Right atrium auricular region (tissue), 2 donors: ENCODE measurements around the gene MYO18B. TPM values are rescaled to one million over a fixed set of nuclear protein-coding genes. Genes with fewer than 3 reads are reported as not detected.

ENCODE experiments used
- DNase-seq: peaks from one replicate; pipeline ENCODE4 v3.0.0-alpha.2; 2019; ENCODE audit warnings: low spot score
- H3K27ac ChIP-seq, 2 donors: fragments of 200-600 bp; sonication (generic); 1 replicate in 1 of 2; 2 replicates in 1 of 2; pipeline ENCODE4 v1.5.1; 2016 to 2019
- H3K27me3 ChIP-seq, 2 donors: fragments of 200-600 bp; sonication (generic); one replicate each; pipeline versions ENCODE4 v1.5.1 to v1.6.0; 2017 to 2019
- H3K36me3 ChIP-seq: fragments of 200-600 bp; sonication (generic); one replicate; pipeline ENCODE4 v1.5.1; 2016
- H3K4me1 ChIP-seq, 2 donors: fragments of 200-600 bp; sonication (generic); one replicate each; pipeline versions ENCODE4 v1.5.1 to v1.6.0; 2017 to 2019
- H3K4me3 ChIP-seq, 2 donors: fragments of 200-600 bp; sonication (generic); 1 replicate in 1 of 2; 2 replicates in 1 of 2; pipeline ENCODE4 v1.5.1; 2017 to 2019; ENCODE audit warnings: mild to moderate bottlenecking in 1 of 2, moderate library complexity in 1 of 2
- H3K9me3 ChIP-seq, 2 donors: fragments of 200-600 bp; sonication (generic); one replicate each; pipeline ENCODE4 v1.5.1; 2019
- CTCF ChIP-seq, 2 donors: fragments of 200-600 bp; sonication (generic); IDR thresholded peaks; one replicate each; pipeline ENCODE4 v1.5.1; 2019; ENCODE audit warnings: antibody characterized with exemption in 2 of 2
- total RNA-seq, 2 donors: library from RNA; depleted of rRNA; stranded (reverse); fragments of >200 nt; gene quantifications; one replicate each; pipeline ENCODE4 v1.1.0, GENCODE V29; 2016

Gene MYO18B
- total RNA-seq, 2 donors from 2014 or later, result 119 to 247 TPM

- H3K27ac ChIP-seq, result no peak overlapping the region
- H3K36me3 ChIP-seq, result peaks cover 56% of the 10 kb centered on the region
- DNase-seq, result no peak
- no peaks in the 10 kb centered on the region for H3K4me1 ChIP-seq
- no peaks in the 10 kb centered on the region for H3K9me3 ChIP-seq
- no peak overlapping the region for H3K4me3 ChIP-seq
- no peaks in the 10 kb centered on the region for H3K27me3 ChIP-seq
- TF ChIP-seq CTCF (IDR thresholded peaks at IDR 0.05), result no peak
Observed at GRCh38 chr22:25815561-25815960, 73.6 kb downstream of the MYO18B start.

GRCh38 chr22:25816522-25817059 lies 74.6 kb downstream of the MYO18B start:
- no peak for TF ChIP-seq CTCF (IDR thresholded peaks at IDR 0.05)
- Histone ChIP-seq H3K36me3 (peaks cover 62% of the 10 kb centered on the region), H3K9me3 (no peaks in the 10 kb centered on the region), H3K4me3 (no peak overlapping the region), H3K4me1 (no peaks in the 10 kb centered on the region), H3K27me3 (no peaks in the 10 kb centered on the region), H3K27ac (no peak overlapping the region)
- DNase-seq, result no peak

- Histone ChIP-seq H3K4me1 (no peaks in the 10 kb centered on the region), H3K9me3 (no peaks in the 10 kb centered on the region), H3K36me3 (peaks cover 60% of the 10 kb centered on the region), H3K27me3 (no peaks in the 10 kb centered on the region), H3K27ac (no peak overlapping the region), H3K4me3 (no peak overlapping the region)
- no peak for TF ChIP-seq CTCF (IDR thresholded peaks at IDR 0.05)
- no peak for DNase-seq
Observed at GRCh38 chr22:25817092-25817943, 75.3 kb downstream of the MYO18B start.

GRCh38 chr22:25818541-25818940 lies 76.6 kb downstream of the MYO18B start:
- Histone ChIP-seq H3K4me1 (no peaks in the 10 kb centered on the region), H3K9me3 (no peaks in the 10 kb centered on the region), H3K27me3 (no peaks in the 10 kb centered on the region), H3K27ac (no peak overlapping the region), H3K4me3 (no peak overlapping the region), H3K36me3 (peaks cover 60% of the 10 kb centered on the region)
- no peak for DNase-seq
- no peak for TF ChIP-seq CTCF (IDR thresholded peaks at IDR 0.05)

- no peaks in the 10 kb centered on the region for H3K9me3 ChIP-seq
- H3K27ac ChIP-seq, result no peak overlapping the region
- H3K36me3 ChIP-seq, result peaks cover 74% of the 10 kb centered on the region
- TF ChIP-seq CTCF (IDR thresholded peaks at IDR 0.05), result no peak
- no peak for DNase-seq
- H3K4me1 ChIP-seq, result no peaks in the 10 kb centered on the region
- no peaks in the 10 kb centered on the region for H3K27me3 ChIP-seq
- no peak overlapping the region for H3K4me3 ChIP-seq
Observed at GRCh38 chr22:25822344-25822743, 80.4 kb downstream of the MYO18B start.
